Subcutaneous adipose tissue (tissue), 4 donors: Measurements from ENCODE around the gene C19orf25. TPM values are rescaled to one million over a fixed set of nuclear protein-coding genes. Genes with fewer than 3 reads are reported as not detected.

ENCODE experiments used
- total RNA-seq, 4 donors: library from RNA; depleted of rRNA; stranded (reverse); fragments of >200 nt; gene quantifications; one replicate each; pipeline ENCODE4 v1.1.0, GENCODE V29; 2016
- TF ChIP-seq, protein P1 (sequence below): fragments of 450-650 bp; IDR thresholded peaks from one replicate; pipeline ENCODE4 v1.5.1; 2016; ENCODE audit warnings: low read depth, mild to moderate bottlenecking, control low read depth, antibody characterized with exemption, moderate library complexity

C19orf25 gene
- total RNA-seq, 4 donors from 2014 or later = 2.9 to 29.4 (median 19.5) TPM

GRCh38 chr19:1486720-1487575 is 7.9 kb upstream of the C19orf25 start:
- TF ChIP-seq, protein P1, sequence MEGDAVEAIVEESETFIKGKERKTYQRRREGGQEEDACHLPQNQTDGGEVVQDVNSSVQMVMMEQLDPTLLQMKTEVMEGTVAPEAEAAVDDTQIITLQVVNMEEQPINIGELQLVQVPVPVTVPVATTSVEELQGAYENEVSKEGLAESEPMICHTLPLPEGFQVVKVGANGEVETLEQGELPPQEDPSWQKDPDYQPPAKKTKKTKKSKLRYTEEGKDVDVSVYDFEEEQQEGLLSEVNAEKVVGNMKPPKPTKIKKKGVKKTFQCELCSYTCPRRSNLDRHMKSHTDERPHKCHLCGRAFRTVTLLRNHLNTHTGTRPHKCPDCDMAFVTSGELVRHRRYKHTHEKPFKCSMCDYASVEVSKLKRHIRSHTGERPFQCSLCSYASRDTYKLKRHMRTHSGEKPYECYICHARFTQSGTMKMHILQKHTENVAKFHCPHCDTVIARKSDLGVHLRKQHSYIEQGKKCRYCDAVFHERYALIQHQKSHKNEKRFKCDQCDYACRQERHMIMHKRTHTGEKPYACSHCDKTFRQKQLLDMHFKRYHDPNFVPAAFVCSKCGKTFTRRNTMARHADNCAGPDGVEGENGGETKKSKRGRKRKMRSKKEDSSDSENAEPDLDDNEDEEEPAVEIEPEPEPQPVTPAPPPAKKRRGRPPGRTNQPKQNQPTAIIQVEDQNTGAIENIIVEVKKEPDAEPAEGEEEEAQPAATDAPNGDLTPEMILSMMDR = no peak

DNA sequence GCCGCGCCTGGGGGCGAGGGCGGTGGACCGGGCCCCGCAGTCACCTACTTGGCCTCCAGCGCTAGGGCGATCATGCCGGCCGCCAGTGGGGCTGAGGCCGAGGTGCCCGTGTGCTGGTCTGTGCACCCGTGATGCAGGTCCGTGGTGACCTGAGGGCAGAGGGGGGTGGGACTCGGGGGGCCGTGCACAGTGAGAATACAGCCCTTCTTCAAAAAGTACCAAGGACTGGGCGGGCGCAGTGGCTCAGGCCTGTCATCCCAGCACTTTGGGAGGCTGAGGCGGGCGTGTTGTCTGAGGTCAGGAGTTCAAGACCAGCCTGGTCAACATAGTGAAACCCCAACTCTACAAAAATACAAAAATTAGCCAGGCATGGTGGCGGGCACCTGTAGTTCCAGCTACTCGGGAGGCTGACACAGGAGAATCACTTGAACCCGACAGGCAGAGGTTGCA is 5.0 kb upstream of the C19orf25 start:
- TF ChIP-seq, protein P1 = no peak

DNA sequence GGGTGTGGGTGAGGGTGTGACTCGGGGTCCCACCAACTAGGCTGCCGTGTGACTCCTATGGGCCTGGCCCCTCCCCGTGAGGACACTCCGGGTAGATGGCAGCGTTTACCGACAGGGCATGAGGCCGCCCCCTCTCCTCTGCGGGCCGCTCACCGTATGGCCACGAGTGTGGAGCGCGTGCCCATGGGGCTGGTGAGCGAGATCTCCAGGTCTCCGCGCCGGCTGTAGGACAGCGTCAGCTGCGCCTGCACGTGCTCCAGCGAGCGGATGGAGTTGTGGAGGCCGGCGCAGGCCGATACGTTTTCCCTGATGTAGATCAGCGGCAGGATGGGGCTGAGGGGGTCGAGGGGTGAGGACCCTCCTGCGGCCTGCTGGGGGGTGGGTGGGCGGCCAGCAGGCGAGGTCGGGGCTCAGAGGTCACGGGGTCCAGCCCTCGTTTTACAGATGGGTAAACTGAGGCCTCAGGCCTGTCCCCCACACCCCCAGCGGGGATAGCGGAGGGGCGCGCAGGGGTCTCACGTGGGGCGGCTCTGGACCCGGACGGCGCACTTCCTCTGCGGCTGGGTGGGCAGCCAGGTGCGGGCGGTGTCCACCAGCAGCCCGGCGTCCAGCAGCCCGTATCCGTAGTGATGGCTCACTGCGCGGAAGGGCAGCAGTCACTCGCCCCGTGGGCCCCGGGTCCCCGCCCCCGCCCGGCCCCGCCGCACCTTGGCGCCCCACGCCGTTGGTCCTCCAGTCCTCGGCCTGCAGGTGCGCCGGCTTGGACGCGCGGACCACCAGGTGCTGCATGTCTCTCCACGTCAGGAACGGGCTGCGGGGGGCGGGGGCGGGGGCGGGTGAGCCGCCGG is 4.3 kb upstream of the C19orf25 start:
- TF ChIP-seq, protein P1 = no peak

GRCh38 chr19:1482361-1483130 is 3.5 kb upstream of the C19orf25 start:
- TF ChIP-seq, protein P1 = no peak

DNA sequence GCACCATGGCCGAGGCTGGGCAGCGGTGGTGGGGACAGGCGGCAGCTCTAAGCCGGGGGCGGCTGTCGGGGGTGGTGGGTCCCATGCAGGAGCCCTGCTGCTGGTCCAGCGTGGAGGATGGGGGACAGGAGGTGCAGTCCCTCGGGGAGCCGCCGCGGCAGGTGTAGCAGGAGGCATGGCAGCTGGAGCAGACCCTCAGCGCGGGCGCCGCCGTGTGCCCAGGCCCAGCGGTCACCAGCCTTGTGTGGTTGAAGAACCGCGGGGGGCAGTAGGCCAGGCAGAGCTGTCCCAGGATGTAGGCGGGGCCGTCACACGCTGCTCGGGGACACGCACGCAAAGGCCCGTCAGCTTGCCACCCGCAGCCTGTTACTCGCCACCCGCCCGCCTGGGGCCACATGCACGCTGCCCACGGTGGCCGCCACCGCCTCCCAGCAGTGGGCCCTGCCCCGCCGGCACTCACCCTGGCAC is 2.9 kb upstream of the C19orf25 start:
- TF ChIP-seq, protein P1 = no peak

- TF ChIP-seq, protein P1 = no peak
Observed at GRCh38 chr19:1481224-1481892, 2.3 kb upstream of the C19orf25 start.
